Islet precursor cell (in vitro differentiated cells): ENCODE data around the gene KLK12.

ENCODE experiments used
- DNase-seq: peaks from one replicate; pipeline ENCODE4 v3.0.0-alpha.2; 2018

The KLK12 gene

DNA sequence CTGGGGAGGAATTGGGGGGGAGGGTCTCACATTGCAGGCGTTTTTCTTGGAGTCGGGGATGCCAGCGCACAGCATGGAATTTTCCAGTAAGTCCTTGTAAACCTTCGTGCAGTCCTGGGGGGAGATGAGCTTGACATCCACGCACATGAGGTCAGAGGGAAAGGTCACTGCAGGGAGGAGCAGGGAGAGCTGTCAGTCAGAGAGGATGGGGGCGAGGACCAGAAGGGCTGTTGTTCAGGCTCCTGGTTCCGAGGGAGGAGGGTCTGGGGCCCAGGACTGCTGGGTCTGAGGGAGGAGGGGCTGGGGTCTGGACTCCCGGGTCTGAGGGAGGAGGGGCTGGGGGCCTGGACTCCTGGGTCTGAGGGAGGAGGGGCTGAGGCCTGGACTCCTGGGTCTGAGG is 55.0 kb downstream of the KLK12 start:
- DNase-seq: no peak
